Measurements from ENCODE around the gene FOXL3. TPM values are rescaled to one million over a fixed set of nuclear protein-coding genes. Genes with fewer than 3 reads are reported as not detected.

FOXL3 gene
- total RNA-seq, 3 donors from 2014 or later: not detected

DNA sequence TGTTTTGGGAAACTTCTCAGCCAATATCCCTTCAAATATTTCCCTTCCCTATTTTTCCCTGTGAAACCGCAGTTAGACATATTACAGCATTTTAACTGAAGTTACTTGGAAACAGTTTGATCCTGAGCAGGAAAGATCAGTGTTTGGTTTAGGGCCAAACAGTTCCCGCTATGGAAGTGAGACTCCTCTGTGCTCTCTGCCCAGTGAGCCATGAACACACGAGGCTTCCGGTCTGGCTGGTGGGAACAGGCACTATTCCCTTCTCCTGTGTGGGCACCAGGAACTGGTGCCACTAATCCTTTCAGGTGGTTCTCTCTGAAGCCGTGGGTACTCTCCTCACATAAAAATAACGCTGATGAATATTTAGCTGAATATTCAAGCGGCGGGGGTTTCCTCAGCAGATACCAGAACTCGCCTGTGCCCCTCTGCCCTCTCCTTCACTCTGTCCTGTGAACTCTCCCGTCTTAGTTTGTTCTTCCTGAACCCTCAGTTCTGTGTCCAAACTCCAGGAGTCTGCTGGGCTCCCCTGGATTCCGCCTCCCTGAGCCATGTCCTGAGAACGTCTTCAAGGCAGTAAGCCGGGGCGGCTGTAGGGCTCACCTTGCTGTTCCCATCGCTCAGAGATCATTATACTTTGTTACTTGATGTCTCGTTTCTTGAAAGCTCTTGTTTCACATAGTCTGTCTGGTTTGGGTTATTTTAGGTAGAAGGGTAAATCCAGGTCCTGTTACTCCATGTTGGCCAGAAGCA is 25.7 kb downstream of the FOXL3 start:
- Histone ChIP-seq H3K4me1 (no peaks in the 10 kb centered on the region), H3K9me3 (no peaks in the 10 kb centered on the region), H3K27ac (no peak overlapping the region), H3K27me3 (peaks cover 0 to 12% of the 10 kb centered on the region in 2 donors), H3K36me3 (no peaks in the 10 kb centered on the region), H3K4me3 (no peak overlapping the region)
- intact Hi-C loops (cut with DNase I; ENCODE audit: low total_unique reads): no loop called here
- TF ChIP-seq POLR2AphosphoS5 (IDR thresholded peaks at IDR 0.05) (no peak), POLR2A (IDR thresholded peaks at IDR 0.05) (no peak)
- TF ChIP-seq, protein P1, sequence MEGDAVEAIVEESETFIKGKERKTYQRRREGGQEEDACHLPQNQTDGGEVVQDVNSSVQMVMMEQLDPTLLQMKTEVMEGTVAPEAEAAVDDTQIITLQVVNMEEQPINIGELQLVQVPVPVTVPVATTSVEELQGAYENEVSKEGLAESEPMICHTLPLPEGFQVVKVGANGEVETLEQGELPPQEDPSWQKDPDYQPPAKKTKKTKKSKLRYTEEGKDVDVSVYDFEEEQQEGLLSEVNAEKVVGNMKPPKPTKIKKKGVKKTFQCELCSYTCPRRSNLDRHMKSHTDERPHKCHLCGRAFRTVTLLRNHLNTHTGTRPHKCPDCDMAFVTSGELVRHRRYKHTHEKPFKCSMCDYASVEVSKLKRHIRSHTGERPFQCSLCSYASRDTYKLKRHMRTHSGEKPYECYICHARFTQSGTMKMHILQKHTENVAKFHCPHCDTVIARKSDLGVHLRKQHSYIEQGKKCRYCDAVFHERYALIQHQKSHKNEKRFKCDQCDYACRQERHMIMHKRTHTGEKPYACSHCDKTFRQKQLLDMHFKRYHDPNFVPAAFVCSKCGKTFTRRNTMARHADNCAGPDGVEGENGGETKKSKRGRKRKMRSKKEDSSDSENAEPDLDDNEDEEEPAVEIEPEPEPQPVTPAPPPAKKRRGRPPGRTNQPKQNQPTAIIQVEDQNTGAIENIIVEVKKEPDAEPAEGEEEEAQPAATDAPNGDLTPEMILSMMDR (IDR thresholded peaks at IDR 0.05): no peak
- DNase-seq (ENCODE audit: low spot score in 2 of 2): no peak

DNA sequence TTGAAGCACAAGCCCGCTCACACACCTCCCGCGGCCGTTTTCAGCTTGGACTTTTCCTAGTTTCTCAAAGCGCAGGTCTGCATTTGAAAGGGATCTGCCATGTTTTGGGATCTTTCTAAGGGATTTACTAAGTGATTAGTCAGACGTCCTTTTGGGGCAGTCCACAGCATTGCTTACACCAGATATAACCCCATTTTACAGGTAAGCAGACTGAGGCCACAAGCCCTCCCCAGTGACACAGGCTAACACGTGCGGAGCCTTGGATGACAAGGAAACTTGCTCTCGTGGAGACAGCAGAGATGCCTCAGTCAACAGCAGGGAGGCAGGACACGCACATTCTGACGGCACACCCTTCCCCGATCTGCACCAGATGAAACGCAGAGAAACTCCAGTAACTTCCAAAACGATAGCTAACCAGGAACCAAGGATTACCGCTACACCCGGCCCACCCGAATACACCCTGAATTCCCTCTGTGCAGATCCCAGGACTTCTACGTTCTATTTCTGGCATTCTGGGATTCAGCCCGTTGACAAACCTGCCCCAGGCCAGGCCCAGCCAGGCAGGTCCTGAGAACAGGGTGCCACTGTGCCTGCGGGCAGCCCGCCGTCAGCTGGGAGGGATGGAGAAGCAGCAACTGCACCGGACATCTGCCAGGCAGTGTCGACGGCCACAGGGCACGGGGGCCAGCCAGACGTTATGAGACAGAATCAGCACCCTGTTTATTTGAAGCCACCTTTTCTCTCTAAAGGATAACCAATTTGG is 27.9 kb downstream of the FOXL3 start:
- H3K9me3 ChIP-seq: no peaks in the 10 kb centered on the region
- DNase-seq (ENCODE audit: low spot score in 2 of 2): no peak
- H3K36me3 ChIP-seq: no peaks in the 10 kb centered on the region
- H3K4me3 ChIP-seq: no peak overlapping the region
- TF ChIP-seq POLR2AphosphoS5 (IDR thresholded peaks at IDR 0.05): no peak
- TF ChIP-seq POLR2A (IDR thresholded peaks at IDR 0.05): no peak
- TF ChIP-seq, protein P1 (IDR thresholded peaks at IDR 0.05): no peak
- peaks cover 0 to 12% of the 10 kb centered on the region in 2 donors for H3K27me3 ChIP-seq
- intact Hi-C loops (cut with DNase I; ENCODE audit: low total_unique reads): no loop called here
- H3K4me1 ChIP-seq: no peaks in the 10 kb centered on the region
- H3K27ac ChIP-seq: no peak overlapping the region

DNA sequence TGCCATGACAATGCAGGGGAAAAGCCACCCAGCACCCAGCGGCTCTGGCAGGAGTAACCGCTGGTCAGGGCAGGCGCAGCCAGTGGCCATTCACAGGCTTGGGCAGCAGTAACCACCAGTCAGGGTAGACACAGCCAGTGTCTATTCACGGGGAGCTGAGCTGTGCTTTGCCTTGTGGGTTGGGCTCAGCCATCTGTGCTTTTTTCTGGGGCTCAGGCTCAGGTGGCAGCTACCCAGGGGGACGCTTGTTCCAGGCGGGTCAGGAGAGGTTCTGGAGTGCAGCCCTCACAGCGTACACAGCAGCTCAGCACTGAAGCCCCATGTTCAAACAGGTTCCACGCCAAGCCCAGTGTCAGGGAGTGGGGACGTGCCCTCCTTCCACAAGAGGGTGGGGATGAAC is 28.5 kb downstream of the FOXL3 start:
- H3K36me3 ChIP-seq: no peaks in the 10 kb centered on the region
- H3K27ac ChIP-seq: no peak overlapping the region
- TF ChIP-seq POLR2AphosphoS5 (IDR thresholded peaks at IDR 0.05): no peak
- TF ChIP-seq POLR2A (IDR thresholded peaks at IDR 0.05): no peak
- peaks cover 0 to 10% of the 10 kb centered on the region in 2 donors for H3K27me3 ChIP-seq
- H3K9me3 ChIP-seq: no peaks in the 10 kb centered on the region
- intact Hi-C loops (cut with DNase I; ENCODE audit: low total_unique reads): no loop called here
- no peak for DNase-seq (ENCODE audit: low spot score in 2 of 2)
- H3K4me3 ChIP-seq: no peak overlapping the region
- no peaks in the 10 kb centered on the region for H3K4me1 ChIP-seq

DNA sequence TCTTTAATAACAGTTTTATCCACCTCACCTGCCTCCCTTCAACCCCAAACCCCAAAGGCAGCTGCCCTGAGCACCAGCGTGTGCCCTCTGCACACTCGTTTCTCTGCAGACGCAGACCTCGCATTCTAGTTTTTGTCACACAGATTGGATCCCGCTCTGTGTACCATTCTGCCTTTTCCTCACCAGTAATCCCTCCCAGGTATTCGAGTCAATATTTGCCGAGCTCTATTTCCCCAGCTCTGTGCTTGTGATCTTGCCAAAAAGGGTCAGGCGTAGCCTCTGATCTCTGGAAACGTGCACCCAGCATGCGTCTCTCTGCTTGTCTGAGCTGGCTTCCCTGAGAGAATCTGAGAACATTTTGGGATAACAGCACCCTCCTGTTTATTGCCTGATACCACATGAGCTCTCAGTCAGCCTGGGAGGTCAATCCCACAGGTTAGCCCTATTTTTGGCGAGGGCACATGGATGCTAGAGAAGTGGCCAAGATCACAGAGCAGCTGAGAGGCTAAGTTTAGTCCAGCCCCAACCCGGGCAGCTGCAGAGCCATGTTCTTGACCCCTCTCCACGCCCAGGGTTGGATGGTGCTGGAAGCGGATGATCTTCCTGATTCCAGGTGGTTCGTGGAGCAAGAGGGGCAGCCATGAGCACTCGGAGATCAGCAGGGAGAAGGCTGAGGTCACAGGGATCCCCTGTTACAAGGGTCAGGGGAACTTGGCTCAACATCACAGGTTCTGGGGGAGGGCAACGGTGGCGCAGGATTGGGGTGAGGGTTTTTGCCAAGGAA is 29.1 kb downstream of the FOXL3 start:
- intact Hi-C loops (cut with DNase I; ENCODE audit: low total_unique reads): no loop called here
- H3K36me3 ChIP-seq: no peaks in the 10 kb centered on the region
- TF ChIP-seq POLR2A (IDR thresholded peaks at IDR 0.05) (no peak), POLR2AphosphoS5 (IDR thresholded peaks at IDR 0.05) (no peak)
- TF ChIP-seq, protein P1 (IDR thresholded peaks at IDR 0.05): no peak
- peaks cover 0 to 8% of the 10 kb centered on the region in 2 donors for H3K27me3 ChIP-seq
- DNase-seq (ENCODE audit: low spot score in 2 of 2): no peak
- no peak overlapping the region for H3K27ac ChIP-seq
- no peaks in the 10 kb centered on the region for H3K9me3 ChIP-seq
- no peaks in the 10 kb centered on the region for H3K4me1 ChIP-seq
- H3K4me3 ChIP-seq: no peak overlapping the region

DNA sequence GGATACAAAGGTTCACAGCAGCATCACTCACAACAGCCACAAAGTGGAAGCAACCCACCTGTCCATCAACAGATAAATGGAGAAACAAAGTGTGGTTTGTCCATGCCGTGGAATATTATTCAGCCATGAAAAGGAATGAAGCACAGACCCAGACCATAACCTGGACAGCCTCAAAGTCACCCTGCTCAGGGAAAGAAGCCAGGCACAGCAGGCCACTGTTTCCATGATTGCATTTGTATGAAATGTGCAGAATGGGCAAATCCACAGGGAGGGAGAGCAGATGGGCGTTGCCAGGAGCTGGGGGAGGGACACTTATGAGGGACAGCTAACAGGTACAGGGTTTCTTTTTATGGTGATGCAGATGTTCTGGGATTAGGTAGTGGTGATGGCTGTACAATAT is 30.3 kb downstream of the FOXL3 start:
- Histone ChIP-seq H3K27ac (no peak overlapping the region), H3K36me3 (no peaks in the 10 kb centered on the region), H3K4me3 (no peak overlapping the region), H3K4me1 (no peaks in the 10 kb centered on the region), H3K27me3 (peaks cover 0 to 8% of the 10 kb centered on the region in 2 donors), H3K9me3 (no peaks in the 10 kb centered on the region)
- no peak for TF ChIP-seq POLR2A (IDR thresholded peaks at IDR 0.05)
- TF ChIP-seq, protein P1 (IDR thresholded peaks at IDR 0.05): no peak
- no peak for DNase-seq (ENCODE audit: low spot score in 2 of 2)
- intact Hi-C loops (cut with DNase I; ENCODE audit: low total_unique reads): loop anchor here (10.0 kb wide), 1 partner anchor 455 kb away; no protein-coding TSS in a partner anchor

All from breast epithelium (tissue), 4 donors.